ENCODE results near the gene ZBTB32. TPM values are rescaled to one million over a fixed set of nuclear protein-coding genes. Genes with fewer than 3 reads are reported as not detected.

Gene ZBTB32
- total and polyA plus RNA-seq, 4 donors: 0.14 to 0.68 TPM; not detected in 2

DNA sequence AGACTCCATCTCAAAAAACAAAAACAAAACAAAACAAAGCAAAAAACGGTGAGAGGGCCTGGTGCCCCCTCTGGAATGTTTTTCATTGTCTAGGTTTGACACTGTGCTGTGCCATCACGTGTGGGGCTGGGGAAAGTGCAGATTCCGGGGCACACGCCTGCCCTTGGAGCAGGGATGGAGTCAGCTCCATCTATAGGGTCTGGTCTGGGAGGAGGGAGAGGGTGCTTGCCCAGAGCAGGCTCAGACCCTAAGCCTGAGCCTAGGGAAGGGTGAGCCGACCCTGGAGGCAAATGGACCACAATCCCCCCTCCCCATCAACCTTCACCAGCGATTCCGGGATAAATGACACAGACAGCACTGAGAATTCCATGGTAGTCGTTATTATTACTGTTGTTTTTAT lies 10.9 kb upstream of the ZBTB32 start:
- no peak for DNase-seq (ENCODE audit: low read depth in 4 of 6, low spot score in 6 of 6)
- no peak overlapping the region for H3K27ac ChIP-seq (ENCODE audit: low read depth, low read length)
- H3K36me3 ChIP-seq (ENCODE audit: control insufficient read depth, insufficient read depth, low read length): no peaks in the 10 kb centered on the region
- WGBS (ENCODE audit: insufficient coverage): 11% methylated on average over 4 of the region's 8 CpGs
- no peak overlapping the region for H3K4me3 ChIP-seq (ENCODE audit: low read depth, low read length)
- no peaks in the 10 kb centered on the region for H3K4me1 ChIP-seq (ENCODE audit: control insufficient read depth, insufficient read depth, low read length)
- no peaks in the 10 kb centered on the region for H3K9me3 ChIP-seq (ENCODE audit: control insufficient read depth, insufficient read depth, low read length)
- H3K27me3 ChIP-seq (ENCODE audit: control insufficient read depth, insufficient read depth, low read length): no peaks in the 10 kb centered on the region

DNA sequence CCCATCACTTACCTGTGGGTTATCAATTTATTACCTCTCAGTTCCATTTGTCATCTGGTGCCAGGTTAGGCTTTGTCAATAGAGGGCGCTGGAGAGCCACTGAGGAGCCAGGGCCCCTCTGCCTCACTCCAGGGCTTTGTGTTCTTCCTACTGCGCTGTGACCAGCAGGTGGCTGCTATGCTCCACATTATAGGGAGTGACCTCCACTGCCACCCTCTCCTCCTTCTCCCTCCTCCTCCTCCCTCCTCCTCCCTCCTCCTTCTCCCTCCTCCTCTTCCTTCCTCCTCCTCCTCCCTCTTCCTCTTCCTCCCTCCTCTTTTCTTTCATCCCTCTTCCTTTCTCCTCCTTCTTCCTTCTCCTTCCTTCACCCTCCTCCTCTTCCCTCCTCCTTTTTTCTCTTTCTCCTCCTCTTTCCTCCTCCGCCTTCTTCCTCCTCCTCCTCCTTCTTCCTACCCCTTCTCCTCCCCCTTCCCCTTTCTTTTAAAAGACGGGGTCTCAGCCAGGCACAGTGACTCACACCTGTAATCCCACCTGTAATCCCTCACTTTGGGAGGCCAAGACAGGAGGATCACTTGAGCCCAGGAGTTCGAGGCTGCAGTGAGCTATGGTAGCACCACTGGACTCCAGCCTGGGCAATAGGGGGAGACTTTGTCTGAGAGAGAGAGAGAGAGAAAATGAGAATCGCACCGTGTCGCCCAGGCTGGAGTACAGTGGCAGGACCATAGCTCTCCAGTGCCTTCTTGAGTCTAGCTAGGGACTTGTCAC lies 10.3 kb upstream of the ZBTB32 start:
- no peaks in the 10 kb centered on the region for H3K9me3 ChIP-seq (ENCODE audit: control insufficient read depth, insufficient read depth, low read length)
- no peaks in the 10 kb centered on the region for H3K4me1 ChIP-seq (ENCODE audit: control insufficient read depth, insufficient read depth, low read length)
- H3K4me3 ChIP-seq (ENCODE audit: low read depth, low read length): no peak overlapping the region
- 21% methylated on average over 3 of the region's 8 CpGs for WGBS (ENCODE audit: insufficient coverage)
- peak in 5 of 6 donors; percentile 39 to 89 (median 56) for DNase-seq (ENCODE audit: low read depth in 4 of 6, low spot score in 6 of 6)
- no peak overlapping the region for H3K27ac ChIP-seq (ENCODE audit: low read depth, low read length)
- no peaks in the 10 kb centered on the region for H3K36me3 ChIP-seq (ENCODE audit: control insufficient read depth, insufficient read depth, low read length)
- H3K27me3 ChIP-seq (ENCODE audit: control insufficient read depth, insufficient read depth, low read length): no peaks in the 10 kb centered on the region

DNA sequence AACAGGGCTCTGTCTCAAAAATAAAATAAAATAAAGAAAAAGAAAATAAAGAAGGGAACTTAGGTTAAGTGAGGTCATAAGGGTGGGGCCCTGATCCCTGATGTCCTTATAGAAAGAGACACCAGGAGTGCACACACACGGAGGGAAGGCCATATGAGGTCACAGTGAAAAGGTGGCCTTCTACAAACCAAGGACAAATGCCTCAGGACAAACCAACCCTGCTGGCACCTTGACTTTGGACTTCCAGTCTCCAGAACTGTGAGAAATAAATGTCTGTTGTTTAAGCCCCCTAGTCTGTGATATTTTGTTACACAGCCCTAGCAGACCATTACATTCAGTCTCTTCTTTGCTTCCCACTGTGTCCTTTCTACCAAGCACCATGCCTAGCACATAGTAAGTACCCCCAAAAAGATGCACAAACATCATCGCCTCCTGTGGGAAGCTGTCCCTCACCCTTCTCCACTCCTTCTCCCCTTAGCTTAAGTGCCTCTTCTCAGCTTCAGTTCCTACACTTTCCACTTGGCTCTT lies 8.4 kb upstream of the ZBTB32 start:
- no peak overlapping the region for H3K4me3 ChIP-seq (ENCODE audit: low read depth, low read length)
- no peak overlapping the region for H3K27ac ChIP-seq (ENCODE audit: low read depth, low read length)
- no peaks in the 10 kb centered on the region for H3K27me3 ChIP-seq (ENCODE audit: control insufficient read depth, insufficient read depth, low read length)
- WGBS (ENCODE audit: insufficient coverage): 100% methylated on average over 1 of the region's 2 CpGs
- H3K9me3 ChIP-seq (ENCODE audit: control insufficient read depth, insufficient read depth, low read length): no peaks in the 10 kb centered on the region
- H3K36me3 ChIP-seq (ENCODE audit: control insufficient read depth, insufficient read depth, low read length): no peaks in the 10 kb centered on the region
- DNase-seq (ENCODE audit: low read depth in 4 of 6, low spot score in 6 of 6): no peak
- no peaks in the 10 kb centered on the region for H3K4me1 ChIP-seq (ENCODE audit: control insufficient read depth, insufficient read depth, low read length)

DNA sequence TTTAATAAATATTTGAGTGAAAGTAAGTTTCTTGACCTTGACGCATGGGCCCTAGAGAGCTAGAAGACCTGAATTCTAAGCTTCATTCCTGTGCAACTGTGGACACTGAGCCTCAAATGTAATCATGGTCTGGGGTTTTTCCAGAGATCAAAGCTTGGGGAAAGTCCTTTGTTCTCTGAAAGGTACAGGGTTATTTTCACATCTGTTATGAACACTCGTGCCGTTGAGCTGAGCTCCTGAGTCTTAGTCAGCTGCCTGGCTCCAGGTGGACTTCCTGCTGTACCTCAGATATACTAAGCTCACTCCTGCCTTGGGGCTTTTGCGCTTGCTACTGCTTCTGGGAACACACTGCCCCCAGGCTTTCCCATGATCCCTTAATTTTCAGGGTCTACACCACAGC lies 7.5 kb upstream of the ZBTB32 start:
- H3K4me3 ChIP-seq (ENCODE audit: low read depth, low read length): no peak overlapping the region
- H3K4me1 ChIP-seq (ENCODE audit: control insufficient read depth, insufficient read depth, low read length): peaks cover 2% of the 10 kb centered on the region
- H3K27me3 ChIP-seq (ENCODE audit: control insufficient read depth, insufficient read depth, low read length): no peaks in the 10 kb centered on the region
- no peak overlapping the region for H3K27ac ChIP-seq (ENCODE audit: low read depth, low read length)
- H3K36me3 ChIP-seq (ENCODE audit: control insufficient read depth, insufficient read depth, low read length): no peaks in the 10 kb centered on the region
- H3K9me3 ChIP-seq (ENCODE audit: control insufficient read depth, insufficient read depth, low read length): no peaks in the 10 kb centered on the region
- 86% methylated on average over 4 of the region's 4 CpGs for WGBS (ENCODE audit: insufficient coverage)
- no peak for DNase-seq (ENCODE audit: low read depth in 4 of 6, low spot score in 6 of 6)

DNA sequence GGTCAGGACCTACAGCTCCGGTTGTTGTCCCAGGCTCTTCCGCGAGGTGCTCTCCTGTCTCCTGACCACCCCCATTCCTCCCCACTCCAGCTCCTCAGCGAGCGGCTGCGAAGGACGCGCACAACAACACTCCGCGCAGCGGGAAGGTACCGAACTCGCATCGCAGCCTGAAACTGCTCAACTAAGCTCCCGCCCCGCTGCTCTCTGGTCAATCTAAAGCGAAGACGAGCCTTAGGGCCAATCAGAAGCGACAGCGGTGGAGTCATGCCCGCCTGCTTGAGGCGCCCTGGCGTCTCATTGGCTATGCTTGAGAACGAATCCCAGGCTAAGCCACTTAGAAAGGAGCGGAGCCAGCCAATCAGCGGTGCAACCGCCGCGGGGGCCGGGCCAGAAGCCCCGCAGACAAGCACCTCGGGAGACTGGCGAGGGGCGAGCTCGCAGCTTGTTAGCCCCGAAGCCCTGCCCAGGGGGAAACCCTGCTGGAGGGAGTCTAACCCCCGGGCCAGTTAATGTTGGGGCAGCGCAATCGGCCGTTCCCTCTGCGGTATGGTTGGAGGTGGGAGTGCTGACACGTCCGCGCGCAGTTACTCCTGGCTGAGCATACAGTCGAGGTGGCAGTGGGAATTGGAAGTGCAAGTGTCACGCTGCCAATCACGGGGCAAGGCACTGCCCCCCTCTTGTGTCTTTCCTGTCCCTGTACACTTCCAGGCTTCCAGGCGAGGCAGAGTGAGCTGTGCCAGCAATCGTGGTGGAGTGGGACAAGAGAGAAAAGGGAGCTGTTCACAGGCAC lies 1.9 kb upstream of the ZBTB32 start:
- peaks cover 2% of the 10 kb centered on the region for H3K27me3 ChIP-seq (ENCODE audit: control insufficient read depth, insufficient read depth, low read length)
- H3K36me3 ChIP-seq (ENCODE audit: control insufficient read depth, insufficient read depth, low read length): no peaks in the 10 kb centered on the region
- DNase-seq (ENCODE audit: low read depth in 4 of 6, low spot score in 6 of 6): peak; percentile 85 to 99 (median 96)
- under 1% methylated on average over 49 of the region's 50 CpGs for WGBS (ENCODE audit: insufficient coverage)
- peak overlapping the region; percentile 58 for H3K27ac ChIP-seq (ENCODE audit: low read depth, low read length)
- H3K4me1 ChIP-seq (ENCODE audit: control insufficient read depth, insufficient read depth, low read length): peaks cover 17% of the 10 kb centered on the region
- H3K4me3 ChIP-seq (ENCODE audit: low read depth, low read length): peak overlapping the region; percentile 67
- no peaks in the 10 kb centered on the region for H3K9me3 ChIP-seq (ENCODE audit: control insufficient read depth, insufficient read depth, low read length)

DNA sequence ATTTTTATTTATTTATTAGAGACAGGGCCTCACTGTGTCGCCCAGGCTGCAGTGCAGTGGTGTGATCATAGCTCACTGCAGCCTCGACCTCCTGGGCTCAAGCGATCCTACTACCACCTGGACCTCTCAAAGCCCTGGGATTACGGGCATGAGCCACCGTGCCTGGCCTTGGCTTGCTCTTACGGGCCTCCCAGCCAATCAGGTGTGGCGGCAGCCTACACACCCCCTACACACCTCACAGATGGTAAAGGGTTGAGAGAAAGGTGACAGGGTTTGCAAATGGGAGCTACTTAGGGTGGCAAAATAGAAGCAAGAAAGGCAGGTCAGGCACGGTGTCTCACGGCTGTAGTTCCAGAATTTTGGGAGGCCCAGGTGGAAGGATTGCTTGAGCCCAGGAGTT lies 1.0 kb upstream of the ZBTB32 start:
- H3K27ac ChIP-seq (ENCODE audit: low read depth, low read length): no peak overlapping the region
- WGBS (ENCODE audit: insufficient coverage): 57% methylated on average over 4 of the region's 9 CpGs
- no peaks in the 10 kb centered on the region for H3K9me3 ChIP-seq (ENCODE audit: control insufficient read depth, insufficient read depth, low read length)
- no peak for DNase-seq (ENCODE audit: low read depth in 4 of 6, low spot score in 6 of 6)
- no peaks in the 10 kb centered on the region for H3K36me3 ChIP-seq (ENCODE audit: control insufficient read depth, insufficient read depth, low read length)
- H3K27me3 ChIP-seq (ENCODE audit: control insufficient read depth, insufficient read depth, low read length): peaks cover 2% of the 10 kb centered on the region
- H3K4me1 ChIP-seq (ENCODE audit: control insufficient read depth, insufficient read depth, low read length): peaks cover 17% of the 10 kb centered on the region
- no peak overlapping the region for H3K4me3 ChIP-seq (ENCODE audit: low read depth, low read length)

DNA sequence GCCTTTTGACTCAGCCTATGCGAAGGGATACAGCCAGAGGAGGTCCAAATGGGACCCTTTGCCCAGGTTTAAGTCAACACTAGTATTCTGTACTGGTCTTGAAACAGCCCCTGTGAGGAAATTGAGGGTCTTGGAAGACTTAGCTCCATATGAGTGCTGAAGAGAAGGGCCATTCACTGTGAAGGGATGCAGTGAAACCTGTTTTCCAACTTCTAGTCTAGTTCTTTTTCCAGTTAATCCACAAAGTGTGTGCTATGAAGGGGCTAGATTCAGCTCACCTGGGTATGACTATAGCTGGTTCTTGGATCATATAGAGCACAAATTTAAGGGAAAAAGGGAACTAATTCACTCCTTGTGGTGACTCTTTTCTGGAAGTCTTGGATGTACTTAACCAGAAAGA lies 4.0 kb downstream of the ZBTB32 start:
- Histone ChIP-seq H3K4me1 (ENCODE audit: control insufficient read depth, insufficient read depth, low read length) (no peaks in the 10 kb centered on the region), H3K27me3 (ENCODE audit: control insufficient read depth, insufficient read depth, low read length) (peaks cover 2% of the 10 kb centered on the region), H3K9me3 (ENCODE audit: control insufficient read depth, insufficient read depth, low read length) (no peaks in the 10 kb centered on the region), H3K4me3 (ENCODE audit: low read depth, low read length) (no peak overlapping the region), H3K27ac (ENCODE audit: low read depth, low read length) (no peak overlapping the region), H3K36me3 (ENCODE audit: control insufficient read depth, insufficient read depth, low read length) (no peaks in the 10 kb centered on the region)
- no peak for DNase-seq (ENCODE audit: low read depth in 4 of 6, low spot score in 6 of 6)
- 75% methylated on average over 1 of the region's 1 CpG for WGBS (ENCODE audit: insufficient coverage)

DNA sequence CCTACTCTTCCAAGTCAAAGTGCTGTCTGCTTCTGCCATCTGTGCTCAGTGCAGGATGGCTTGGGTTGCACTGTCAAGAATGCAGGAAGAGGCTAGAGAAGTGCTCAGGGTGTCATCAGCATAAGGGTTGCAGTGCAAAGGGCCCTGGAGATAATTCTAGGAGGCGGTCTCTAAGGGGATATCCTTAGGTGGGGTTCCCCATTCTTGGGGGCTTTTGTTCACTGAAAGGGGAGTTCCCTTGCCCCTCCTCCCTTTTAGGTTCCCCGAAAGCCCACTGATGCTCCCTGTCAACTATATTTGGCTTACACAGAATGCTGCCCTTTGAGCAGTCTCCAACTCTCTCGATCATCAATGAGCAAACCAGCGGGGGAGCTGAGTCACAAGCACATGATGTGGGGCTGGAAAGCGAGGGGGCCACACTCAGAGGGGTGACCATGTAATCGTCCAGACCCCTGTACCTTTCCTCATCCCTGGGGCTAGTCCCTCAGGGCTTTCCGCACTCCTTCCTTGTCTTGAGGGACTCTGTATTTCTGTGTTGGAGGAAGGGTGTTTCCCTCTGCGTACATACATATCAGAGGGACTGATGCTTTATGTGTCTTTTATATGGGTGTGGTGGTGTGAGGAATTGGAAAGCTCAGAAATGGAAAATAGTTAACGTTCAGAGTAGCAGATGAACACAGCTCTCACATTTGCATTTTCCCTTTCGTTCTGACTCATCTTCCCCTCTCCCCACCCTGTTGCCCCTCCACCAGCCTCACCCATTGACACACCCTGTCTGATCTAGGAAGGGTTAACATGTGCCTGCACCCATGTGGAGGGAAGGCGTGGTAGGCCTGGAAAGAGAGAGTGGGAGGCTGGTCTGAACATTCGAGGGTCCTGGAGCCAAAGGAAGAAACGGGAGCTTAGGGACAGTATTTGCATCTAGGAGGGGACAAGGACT lies 6.7 kb downstream of the ZBTB32 start:
- 55% methylated on average over 3 of the region's 13 CpGs for WGBS (ENCODE audit: insufficient coverage)
- H3K4me1 ChIP-seq (ENCODE audit: control insufficient read depth, insufficient read depth, low read length): peaks cover 16% of the 10 kb centered on the region
- no peaks in the 10 kb centered on the region for H3K27me3 ChIP-seq (ENCODE audit: control insufficient read depth, insufficient read depth, low read length)
- H3K36me3 ChIP-seq (ENCODE audit: control insufficient read depth, insufficient read depth, low read length): peaks cover 9% of the 10 kb centered on the region
- H3K9me3 ChIP-seq (ENCODE audit: control insufficient read depth, insufficient read depth, low read length): no peaks in the 10 kb centered on the region
- DNase-seq (ENCODE audit: low read depth in 4 of 6, low spot score in 6 of 6): no peak
- H3K4me3 ChIP-seq (ENCODE audit: low read depth, low read length): no peak overlapping the region
- no peak overlapping the region for H3K27ac ChIP-seq (ENCODE audit: low read depth, low read length)
